CD4-positive, alpha-beta T cell (primary cell): Measurements from ENCODE around the gene ACP4. TPM values are rescaled to one million over a fixed set of nuclear protein-coding genes. Genes with fewer than 3 reads are reported as not detected.

ENCODE experiments used
- ATAC-seq: fragments of 200-7000 bp; cut with Tn5 transposase; one replicate; pipeline ENCODE4 v1.10.0; 2022; ENCODE audit warnings: mild to moderate bottlenecking; ENCODE audit not compliant: poor library complexity
- CTCF ChIA-PET: fragments of 350-600 bp; sonication (Branson Sonifier 250); formaldehyde crosslinking; loops from one replicate; lab custom pipeline; 2021; ENCODE audit warnings: antibody characterized with exemption, inconsistent platforms; lab: Charles Lee
- POLR2A ChIA-PET: fragments of 350-600 bp; sonication (Branson Sonifier 250); formaldehyde crosslinking; loops from one replicate; lab custom pipeline; 2021; ENCODE audit warnings: antibody characterized with exemption, inconsistent platforms; lab: Charles Lee
- DNase-seq, 14 experiments: peaks; one replicate each; pipeline ENCODE4 v3.0.0-alpha.2; 2013 to 2020; ENCODE audit warnings: mixed read lengths in 2 of 14
- H3K27ac ChIP-seq, 2 donors: one replicate each; pipeline versions ENCODE4 v1.5.1 to v1.7.0; 2013; ENCODE audit warnings: low read length in 2 of 2, low read depth in 1 of 2, mild to moderate bottlenecking in 1 of 2
- H3K27me3 ChIP-seq, 2 experiments: 1 replicate in 1 of 2; 2 replicates in 1 of 2; pipeline versions ENCODE4 v1.6.1 to v1.7.0; 2013; ENCODE audit warnings: low read length in 2 of 2, control low read depth in 1 of 2, mild to moderate bottlenecking in 1 of 2, moderate library complexity in 1 of 2; ENCODE audit not compliant: insufficient read depth in 2 of 2, control insufficient read depth in 1 of 2
- H3K36me3 ChIP-seq: one replicate; pipeline ENCODE4 v1.6.1; 2013; ENCODE audit warnings: low read length, control low read depth; ENCODE audit not compliant: insufficient read depth
- H3K4me1 ChIP-seq: one replicate; pipeline ENCODE4 v1.6.1; 2013; ENCODE audit warnings: low read length, control low read depth; ENCODE audit not compliant: insufficient read depth
- H3K4me3 ChIP-seq: one replicate; pipeline ENCODE4 v1.5.1; 2013; ENCODE audit warnings: mild to moderate bottlenecking, low read length, moderate library complexity
- H3K9me3 ChIP-seq, 2 experiments: 1 replicate in 1 of 2; 2 replicates in 1 of 2; pipeline versions ENCODE4 v1.6.1 to v1.7.0; 2013; ENCODE audit warnings: low read length in 2 of 2, mild to moderate bottlenecking in 2 of 2, control low read depth in 1 of 2, moderate library complexity in 1 of 2; ENCODE audit not compliant: control insufficient read depth in 1 of 2, insufficient read depth in 1 of 2
- H3K27ac Mint-ChIP-seq: one replicate; pipeline ENCODE4 v1.8.0; 2020; ENCODE audit warnings: mixed read lengths
- H3K27me3 Mint-ChIP-seq: one replicate; pipeline ENCODE4 v1.8.0; 2021; ENCODE audit warnings: mixed read lengths
- H3K36me3 Mint-ChIP-seq: one replicate; pipeline ENCODE4 v1.8.0; 2021; ENCODE audit warnings: low read depth, mixed read lengths
- H3K4me1 Mint-ChIP-seq: one replicate; pipeline ENCODE4 v1.8.0; 2021; ENCODE audit warnings: low read depth, mixed read lengths
- H3K4me3 Mint-ChIP-seq: one replicate; pipeline ENCODE4 v1.8.0; 2020; ENCODE audit warnings: mild to moderate bottlenecking, mixed read lengths
- H3K9me3 Mint-ChIP-seq: one replicate; pipeline ENCODE4 v1.8.0; 2020; ENCODE audit warnings: mixed read lengths
- intact Hi-C, 2 experiments: fragments of 100-400 bp; cut with DNase I in 1 of 2; cut with micrococcal nuclease in 1 of 2; formaldehyde crosslinking; loops; one replicate each; pipeline versions ENCODE4 v1.15.1 to v1.9.0; 2023 to 2025; cut with DNase I, micrococcal nuclease
- total RNA-seq, 174 experiments: library from RNA in 2 of 174; stranded (reverse) in 2 of 174; gene quantifications; one replicate each; pipeline ENCODE4 v1.2.3 and lab custom pipeline; 2021 to 2026
- TF ChIP-seq, protein P1 (sequence below): fragments of 200-600 bp; IDR thresholded peaks from one replicate; pipeline ENCODE4 v1.8.0; 2022; ENCODE audit warnings: antibody characterized with exemption, mild to moderate bottlenecking

The ACP4 gene
- total RNA-seq, 2 experiments from 2014 or later, result not detected

GRCh38 chr19:50842130-50842529 lies 51.9 kb downstream of the ACP4 start:
- no peak overlapping the region for H3K4me3 ChIP-seq
- Mint-ChIP-seq H3K9me3 (peaks cover 2% of the 10 kb centered on the region), H3K4me3 (no peak overlapping the region), H3K36me3 (no peaks in the 10 kb centered on the region), H3K4me1 (no peaks in the 10 kb centered on the region), H3K27me3 (peaks cover 48% of the 10 kb centered on the region), H3K27ac (no peak overlapping the region)
- no peaks in the 10 kb centered on the region for H3K36me3 ChIP-seq
- H3K4me1 ChIP-seq, result no peaks in the 10 kb centered on the region
- DNase-seq, result no peak
- peaks cover 15 to 23% of the 10 kb centered on the region in 2 experiments for H3K9me3 ChIP-seq
- ChIA-PET CTCF (no interaction called here), POLR2A (no interaction called here)
- TF ChIP-seq, protein P1, sequence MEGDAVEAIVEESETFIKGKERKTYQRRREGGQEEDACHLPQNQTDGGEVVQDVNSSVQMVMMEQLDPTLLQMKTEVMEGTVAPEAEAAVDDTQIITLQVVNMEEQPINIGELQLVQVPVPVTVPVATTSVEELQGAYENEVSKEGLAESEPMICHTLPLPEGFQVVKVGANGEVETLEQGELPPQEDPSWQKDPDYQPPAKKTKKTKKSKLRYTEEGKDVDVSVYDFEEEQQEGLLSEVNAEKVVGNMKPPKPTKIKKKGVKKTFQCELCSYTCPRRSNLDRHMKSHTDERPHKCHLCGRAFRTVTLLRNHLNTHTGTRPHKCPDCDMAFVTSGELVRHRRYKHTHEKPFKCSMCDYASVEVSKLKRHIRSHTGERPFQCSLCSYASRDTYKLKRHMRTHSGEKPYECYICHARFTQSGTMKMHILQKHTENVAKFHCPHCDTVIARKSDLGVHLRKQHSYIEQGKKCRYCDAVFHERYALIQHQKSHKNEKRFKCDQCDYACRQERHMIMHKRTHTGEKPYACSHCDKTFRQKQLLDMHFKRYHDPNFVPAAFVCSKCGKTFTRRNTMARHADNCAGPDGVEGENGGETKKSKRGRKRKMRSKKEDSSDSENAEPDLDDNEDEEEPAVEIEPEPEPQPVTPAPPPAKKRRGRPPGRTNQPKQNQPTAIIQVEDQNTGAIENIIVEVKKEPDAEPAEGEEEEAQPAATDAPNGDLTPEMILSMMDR, result no peak
- H3K27me3 ChIP-seq, result peaks cover 0 to 5% of the 10 kb centered on the region in 2 experiments
- no peak for ATAC-seq
- intact Hi-C loops, result no loop called here
- H3K27ac ChIP-seq, result no peak overlapping the region

DNA sequence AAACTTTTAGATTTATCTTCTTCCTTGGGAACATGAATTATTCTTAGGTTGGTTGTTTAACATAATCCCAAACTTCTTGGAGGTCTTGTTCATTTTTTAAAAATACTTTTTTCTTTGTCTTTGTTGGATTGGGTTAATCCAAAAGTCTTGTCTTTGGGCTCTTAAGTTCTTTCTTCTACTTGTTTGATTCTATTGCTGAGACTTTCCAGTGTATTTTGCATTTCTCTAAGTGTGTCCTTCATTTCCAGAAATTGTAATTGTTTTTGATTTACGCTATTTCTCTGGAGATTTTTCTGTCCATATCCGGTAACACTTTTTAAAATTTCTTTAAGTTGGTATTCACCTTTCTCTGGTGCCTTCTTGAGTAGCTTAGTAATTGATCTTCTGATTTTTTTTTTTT lies 53.0 kb downstream of the ACP4 start:
- no peak overlapping the region for H3K27ac Mint-ChIP-seq
- no peak overlapping the region for H3K4me3 ChIP-seq
- H3K36me3 ChIP-seq, result no peaks in the 10 kb centered on the region
- ATAC-seq, result no peak
- no peaks in the 10 kb centered on the region for H3K4me1 ChIP-seq
- peaks cover 2% of the 10 kb centered on the region for H3K9me3 Mint-ChIP-seq
- TF ChIP-seq, protein P1, result no peak
- no peak overlapping the region for H3K4me3 Mint-ChIP-seq
- DNase-seq, result no peak
- no peaks in the 10 kb centered on the region for H3K4me1 Mint-ChIP-seq
- H3K27ac ChIP-seq, result no peak overlapping the region
- intact Hi-C loops, result no loop called here
- peaks cover 15 to 23% of the 10 kb centered on the region in 2 experiments for H3K9me3 ChIP-seq
- peaks cover 0 to 6% of the 10 kb centered on the region in 2 experiments for H3K27me3 ChIP-seq
- CTCF ChIA-PET, result no interaction called here
- POLR2A ChIA-PET, result no interaction called here
- no peaks in the 10 kb centered on the region for H3K36me3 Mint-ChIP-seq
- H3K27me3 Mint-ChIP-seq, result peaks cover 40% of the 10 kb centered on the region

DNA sequence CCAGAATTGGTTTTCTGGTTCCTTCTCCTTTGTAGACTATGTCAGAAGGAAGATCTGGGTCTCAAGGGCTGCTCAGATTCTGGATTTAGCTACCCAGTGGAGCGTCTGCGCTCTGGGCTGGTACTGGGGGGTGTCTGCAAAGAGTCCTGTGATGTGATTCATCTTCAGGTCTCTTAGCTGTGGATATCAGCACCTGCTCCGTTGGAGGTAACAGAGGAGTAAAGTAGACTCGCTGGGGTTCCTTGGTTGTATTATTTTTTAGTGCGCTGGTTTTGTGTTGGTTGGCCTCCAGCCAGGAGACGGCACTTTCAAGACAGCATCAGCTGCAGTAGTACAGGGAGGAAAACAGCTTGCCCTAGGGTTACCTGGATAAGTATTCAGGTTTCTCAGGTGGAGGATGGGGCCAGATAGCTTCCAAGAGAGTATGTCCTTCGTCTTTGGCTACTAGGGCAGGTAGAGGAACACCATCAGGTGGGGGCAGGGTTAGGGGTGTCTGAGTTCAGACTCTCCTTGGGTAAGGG lies 53.5 kb downstream of the ACP4 start:
- H3K27ac Mint-ChIP-seq, result no peak overlapping the region
- no peaks in the 10 kb centered on the region for H3K4me1 ChIP-seq
- DNase-seq (no peak), ATAC-seq (no peak)
- no peaks in the 10 kb centered on the region for H3K4me1 Mint-ChIP-seq
- H3K9me3 Mint-ChIP-seq, result peaks cover 2% of the 10 kb centered on the region
- H3K4me3 ChIP-seq, result no peak overlapping the region
- peaks cover 0 to 8% of the 10 kb centered on the region in 2 experiments for H3K27me3 ChIP-seq
- no peaks in the 10 kb centered on the region for H3K36me3 Mint-ChIP-seq
- intact Hi-C loops, result no loop called here
- no peak overlapping the region for H3K27ac ChIP-seq
- peaks cover 43% of the 10 kb centered on the region for H3K27me3 Mint-ChIP-seq
- H3K4me3 Mint-ChIP-seq, result no peak overlapping the region
- peaks cover 15 to 23% of the 10 kb centered on the region in 2 experiments for H3K9me3 ChIP-seq
- H3K36me3 ChIP-seq, result no peaks in the 10 kb centered on the region
- CTCF ChIA-PET, result no interaction called here
- TF ChIP-seq, protein P1, result no peak
- POLR2A ChIA-PET, result no interaction called here
